ENCODE results near the gene MICALL1.

The MICALL1 gene

GRCh38 chr22:37989146-37990045 lies 83.3 kb downstream of the MICALL1 start:
- TF ChIP-seq CTCF (IDR thresholded peaks at IDR 0.05; ENCODE audit: low read depth, low read length) = no peak
- H3K4me3 ChIP-seq (ENCODE audit: low read depth, low read length) = no peak overlapping the region

- no peak overlapping the region for H3K4me3 ChIP-seq (ENCODE audit: low read depth, low read length)
- no peak for TF ChIP-seq CTCF (IDR thresholded peaks at IDR 0.05; ENCODE audit: low read depth, low read length)
Measured at GRCh38 chr22:37990301-37990700, 84.2 kb downstream of the MICALL1 start.

GRCh38 chr22:37990862-37991261 lies 84.8 kb downstream of the MICALL1 start:
- TF ChIP-seq CTCF (IDR thresholded peaks at IDR 0.05; ENCODE audit: low read depth, low read length) = no peak
- no peak overlapping the region for H3K4me3 ChIP-seq (ENCODE audit: low read depth, low read length)

GRCh38 chr22:37991731-37992442 lies 85.8 kb downstream of the MICALL1 start:
- TF ChIP-seq CTCF (IDR thresholded peaks at IDR 0.05; ENCODE audit: low read depth, low read length) = no peak
- H3K4me3 ChIP-seq (ENCODE audit: low read depth, low read length) = no peak overlapping the region
